ENCODE measurements around the gene BRDT.

Gene BRDT

DNA sequence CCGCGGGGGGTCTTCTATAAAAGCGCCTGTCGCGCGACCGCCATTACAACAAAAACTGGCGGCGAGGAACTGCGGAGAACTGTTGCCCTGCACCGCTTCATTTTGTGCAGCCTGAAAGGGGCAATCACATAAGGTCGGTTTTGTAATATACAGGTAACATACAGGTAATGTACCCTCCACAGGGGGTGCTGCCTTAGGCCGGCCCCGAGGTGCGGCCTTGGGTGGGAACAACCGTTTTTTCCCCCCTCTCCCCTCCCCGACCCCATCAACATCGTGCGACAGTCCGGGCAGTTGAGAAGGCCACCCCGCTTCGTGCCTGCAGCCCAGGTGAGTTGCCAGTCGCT is at the start of gene BRDT:
BRDT (plus strand) TSS at position 46 of the 344 bp plus-strand sequence. CDS start 13,354 bp downstream, outside the sequence.
- DNase-seq, result no peak

DNA sequence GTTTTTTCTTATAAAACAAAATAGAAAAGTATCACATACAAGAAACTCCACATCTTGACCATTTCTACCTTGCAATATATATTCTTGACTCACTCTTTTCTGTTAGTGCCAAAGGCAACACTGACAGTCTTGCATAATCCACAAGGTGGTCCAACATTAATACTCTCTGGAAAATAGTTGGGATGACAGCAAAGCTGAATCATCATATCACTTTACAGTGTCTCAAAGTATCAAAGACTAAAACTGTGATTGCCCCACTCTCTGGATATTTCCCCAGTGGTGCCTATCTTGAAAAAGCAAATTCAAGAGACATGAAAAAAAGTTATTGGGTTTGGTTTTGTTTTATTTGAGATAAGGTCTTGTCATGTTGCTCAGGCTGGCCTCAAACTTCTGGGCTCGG is 48.6 kb upstream of the BRDT start:
- no peak for DNase-seq

DNA sequence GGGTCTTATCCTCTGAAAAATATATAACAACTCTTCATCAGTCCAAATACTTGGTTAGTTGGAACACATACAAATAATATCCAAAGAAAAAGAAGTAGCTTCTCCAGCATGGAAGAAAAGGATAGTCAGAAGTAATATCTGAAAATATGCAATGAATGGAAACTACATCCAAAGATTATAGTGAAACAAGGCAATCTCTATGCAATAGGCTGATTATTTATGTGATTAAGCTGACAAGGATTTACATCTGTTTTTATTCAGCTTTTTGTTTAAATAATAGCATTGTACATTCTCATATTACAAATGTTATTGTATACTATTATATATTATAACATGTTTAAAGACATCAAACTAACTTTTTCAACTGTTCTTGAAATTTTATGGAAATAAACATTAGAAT is 48.0 kb upstream of the BRDT start:
- no peak for DNase-seq

DNA sequence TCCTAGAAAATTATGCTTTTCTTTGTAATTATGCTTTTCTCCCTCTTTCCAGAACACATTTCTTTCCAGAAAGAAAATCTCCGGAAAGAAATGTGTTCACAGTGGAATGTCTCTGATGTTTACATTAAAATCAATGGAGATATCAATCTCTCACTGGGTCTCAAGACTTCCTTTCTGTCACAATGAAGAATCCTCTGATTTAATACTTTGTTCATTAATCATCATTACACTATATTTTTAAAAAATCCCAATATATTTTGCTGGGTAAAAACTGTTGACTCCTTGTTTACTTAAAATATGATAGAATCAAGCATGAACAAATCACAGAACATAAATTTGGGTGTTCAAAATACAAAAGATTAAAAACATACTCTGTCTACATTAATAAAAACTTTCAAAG is 36.9 kb upstream of the BRDT start:
- DNase-seq, result no peak

DNA sequence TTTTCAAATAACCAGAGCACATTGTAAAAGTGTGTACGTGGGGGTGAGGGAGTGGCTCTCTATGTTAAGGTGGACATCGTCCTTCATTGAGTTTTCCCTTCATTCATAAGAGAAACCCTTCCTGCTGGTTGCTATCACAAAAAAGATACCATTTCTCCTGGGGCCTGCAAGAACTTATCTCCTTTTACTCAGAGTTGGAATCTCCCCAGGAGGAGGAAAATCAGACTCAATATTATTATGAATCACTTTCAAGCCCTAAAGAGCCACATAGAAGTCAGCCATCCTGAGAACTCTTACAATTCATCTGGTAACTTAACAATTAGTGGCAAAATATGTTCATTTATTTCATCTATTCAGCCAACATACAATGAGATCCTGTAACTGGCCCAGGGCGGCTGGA is 36.2 kb upstream of the BRDT start:
- DNase-seq, result no peak

DNA sequence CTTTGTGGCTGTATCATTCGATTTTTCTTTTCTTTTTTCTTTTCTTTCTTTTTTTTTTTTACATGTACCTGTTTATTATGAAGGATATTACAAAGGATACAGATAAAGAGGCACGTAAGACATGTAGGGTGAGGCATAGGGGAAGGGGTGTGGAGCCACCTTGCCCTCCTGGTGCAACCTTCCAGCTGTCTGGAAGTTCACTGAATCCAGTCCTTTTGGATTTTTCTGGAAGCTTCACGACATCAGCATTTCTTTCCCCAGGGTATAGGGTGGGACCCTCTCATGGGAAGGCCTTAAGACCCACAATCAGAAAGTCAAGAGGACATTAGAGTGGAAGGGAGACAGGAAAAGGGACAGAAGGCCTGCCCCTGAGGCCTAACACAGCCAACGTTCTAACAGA is 33.2 kb upstream of the BRDT start:
- no peak for DNase-seq

DNA sequence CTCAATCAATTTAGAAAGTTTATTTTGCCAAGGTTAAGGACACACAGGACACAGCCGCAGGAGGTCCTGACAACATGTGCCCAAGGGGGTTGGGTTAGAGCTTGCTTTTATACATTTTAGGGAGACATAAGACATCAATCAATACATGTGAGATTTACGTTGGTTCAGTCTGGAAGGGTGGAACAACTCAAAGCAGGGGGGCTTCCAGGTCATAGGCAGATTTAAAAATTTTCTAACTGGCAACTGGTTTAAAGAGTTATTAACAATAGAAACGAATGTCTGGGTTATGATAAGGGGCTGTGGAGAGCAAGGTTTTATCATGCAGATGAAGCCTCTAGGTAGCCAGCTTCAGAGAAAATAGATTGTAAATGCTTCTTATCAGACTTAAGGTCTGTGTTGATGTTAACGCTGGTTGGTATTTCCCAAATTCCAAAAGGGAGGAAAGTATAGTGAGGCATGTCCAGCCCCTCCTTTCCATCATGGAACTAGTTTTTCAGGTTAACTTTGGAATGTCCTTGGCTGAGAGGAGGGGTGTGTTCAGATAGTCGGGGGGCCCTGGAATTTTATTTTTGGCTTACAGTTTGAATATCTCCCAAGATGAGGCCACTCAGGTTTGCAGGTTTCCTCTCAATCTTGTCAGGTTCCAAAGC is 32.3 kb upstream of the BRDT start:
- DNase-seq, result no peak

DNA sequence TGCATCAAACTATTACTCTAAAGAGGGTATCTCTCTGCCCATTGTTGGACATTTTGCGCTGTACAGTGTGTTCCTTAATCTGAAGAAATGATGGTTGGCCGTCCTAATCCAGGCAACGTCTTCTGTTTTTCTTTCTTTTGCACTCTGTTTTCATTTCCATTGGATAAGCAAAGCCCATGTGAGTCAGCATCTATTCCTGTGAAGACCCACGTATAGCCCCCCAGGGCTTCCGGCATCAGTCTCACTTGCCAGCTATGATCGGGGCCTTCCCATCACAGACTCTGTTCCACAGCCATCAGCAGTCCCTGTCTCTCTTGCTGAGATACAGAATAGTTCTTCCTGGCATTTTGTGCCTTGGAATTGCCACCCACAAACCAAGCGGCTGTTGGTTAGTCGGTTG is 29.2 kb upstream of the BRDT start:
- DNase-seq, result no peak

DNA sequence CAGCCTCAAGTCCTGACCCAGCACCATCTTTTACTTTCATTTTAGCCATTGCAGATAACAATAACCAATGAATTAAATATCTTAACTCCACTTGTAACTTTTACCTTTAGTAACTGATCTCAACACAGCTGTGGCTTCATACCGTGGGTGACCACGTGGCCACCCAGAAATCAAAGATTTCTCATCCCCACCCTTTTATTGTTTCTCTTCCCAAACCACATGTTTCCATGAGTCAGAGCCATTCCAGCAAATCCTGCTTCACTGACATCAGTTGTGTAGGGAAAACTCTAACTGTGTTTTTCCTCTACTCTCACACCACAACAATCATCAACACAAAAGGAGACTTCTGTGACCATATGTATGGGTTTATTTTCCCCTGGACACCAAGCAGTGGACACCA is 25.1 kb upstream of the BRDT start:
- no peak for DNase-seq

DNA sequence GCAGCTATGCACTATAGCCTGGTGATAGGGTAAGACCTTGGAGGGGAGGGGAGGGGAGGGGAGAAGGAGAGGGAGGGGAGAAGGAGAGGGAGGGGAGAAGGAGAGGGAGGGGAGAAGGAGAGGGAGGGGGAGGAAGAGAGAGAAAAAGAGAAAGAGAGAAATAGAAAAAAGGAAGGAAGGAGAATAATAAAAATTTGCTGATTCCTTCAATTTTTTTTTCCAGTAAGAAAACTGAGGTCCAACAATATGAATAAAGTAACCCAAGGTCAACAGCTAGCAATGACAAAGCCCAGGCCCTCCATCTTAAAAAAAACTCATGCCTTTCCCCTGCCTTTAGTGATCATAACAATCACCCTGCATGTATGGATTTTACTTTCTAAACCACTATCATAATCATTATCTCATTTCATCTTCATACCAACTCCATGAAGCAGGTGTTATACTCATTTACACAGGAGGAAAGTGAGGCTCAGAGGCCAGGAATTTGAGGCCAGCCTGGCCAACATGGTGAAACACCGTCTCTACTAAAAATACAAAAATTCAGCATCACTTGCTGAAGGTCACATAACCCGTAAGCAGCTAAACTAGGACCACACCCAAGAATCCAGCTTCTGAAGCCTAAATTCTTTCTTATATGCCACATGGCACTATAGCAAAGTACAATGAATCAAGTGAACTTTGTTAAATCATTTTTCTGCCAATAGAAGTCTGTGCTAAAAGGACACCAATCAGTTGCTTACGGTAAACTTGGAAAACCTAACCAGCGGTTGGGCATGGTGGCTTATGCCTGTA is 23.4 kb upstream of the BRDT start:
- DNase-seq, result no peak

DNA sequence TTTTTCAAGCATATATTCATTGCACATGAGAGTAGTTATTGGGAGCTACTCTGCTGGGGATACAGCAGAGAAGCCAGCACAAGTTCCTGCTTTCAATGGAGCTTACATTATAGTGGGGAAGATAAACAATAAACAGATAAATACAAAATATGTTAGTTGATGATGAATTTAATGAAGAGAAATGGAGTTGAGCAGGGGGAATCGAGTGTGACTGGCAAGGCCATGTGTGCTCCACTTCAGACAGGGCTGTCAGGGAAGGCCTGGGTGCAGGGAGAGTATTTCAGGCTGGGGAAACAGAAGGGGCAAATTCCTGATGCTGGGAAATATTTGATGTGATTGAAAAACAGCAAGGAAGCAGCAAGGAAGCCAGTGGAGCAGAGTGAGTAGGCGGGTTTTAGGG is 21.2 kb upstream of the BRDT start:
- DNase-seq, result no peak

DNA sequence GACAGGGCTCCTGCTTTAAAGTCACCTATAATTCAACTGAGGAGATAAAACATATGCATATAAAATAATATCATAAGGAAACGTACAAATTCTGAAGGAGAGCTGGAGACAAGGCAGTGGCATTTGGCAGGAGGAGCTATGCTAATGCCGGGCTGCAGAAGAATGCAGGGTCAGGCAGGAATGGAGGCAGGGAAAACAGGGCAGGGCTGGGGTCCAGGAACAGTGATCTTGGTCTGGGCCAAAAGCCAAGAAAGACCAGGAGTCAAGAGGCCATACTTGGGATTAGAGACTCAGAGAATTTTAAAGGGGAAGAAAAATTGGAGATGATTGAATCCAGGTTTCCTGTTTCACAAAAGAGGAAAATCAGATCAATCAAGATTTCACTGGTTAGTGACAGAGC is 20.0 kb upstream of the BRDT start:
- DNase-seq, result no peak

DNA sequence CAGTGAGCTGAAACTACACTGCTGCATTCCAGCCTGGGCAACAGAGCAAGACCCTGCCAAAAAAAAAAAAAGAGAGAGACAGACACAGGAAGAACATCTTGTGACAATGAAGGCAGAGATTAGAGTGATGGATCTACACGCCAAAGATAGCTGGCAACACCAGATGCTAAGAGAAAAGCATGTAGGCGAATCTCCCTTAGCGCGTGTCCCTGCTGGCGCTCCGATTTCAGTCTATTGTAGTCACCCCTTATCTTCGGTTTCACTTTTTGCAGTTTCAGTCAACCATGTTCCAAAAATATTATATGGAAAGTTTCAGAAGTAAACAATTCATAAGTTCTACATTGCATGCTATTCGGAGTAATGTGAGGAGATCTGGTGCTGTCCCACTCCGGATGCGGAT is 11.6 kb upstream of the BRDT start:
- DNase-seq, result no peak

DNA sequence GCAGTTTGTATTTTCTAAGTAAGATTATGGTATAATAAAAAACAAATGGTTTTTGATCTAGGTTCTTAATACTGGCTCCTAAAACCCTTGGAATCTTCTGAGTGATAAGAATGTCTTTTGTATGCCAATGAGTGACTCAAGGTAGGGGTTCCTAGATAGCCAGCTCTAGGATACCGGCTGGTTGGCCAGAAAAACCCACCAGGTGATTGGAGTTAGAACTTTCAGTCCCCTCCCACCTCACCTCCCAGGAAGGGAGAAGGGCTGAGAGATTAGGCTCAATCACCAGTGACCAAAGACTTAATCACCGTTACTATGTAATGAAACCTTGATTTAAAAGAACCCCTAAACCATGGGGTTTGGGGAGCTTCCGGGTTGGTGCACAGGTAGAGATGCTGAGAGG is 8.7 kb upstream of the BRDT start:
- no peak for DNase-seq

DNA sequence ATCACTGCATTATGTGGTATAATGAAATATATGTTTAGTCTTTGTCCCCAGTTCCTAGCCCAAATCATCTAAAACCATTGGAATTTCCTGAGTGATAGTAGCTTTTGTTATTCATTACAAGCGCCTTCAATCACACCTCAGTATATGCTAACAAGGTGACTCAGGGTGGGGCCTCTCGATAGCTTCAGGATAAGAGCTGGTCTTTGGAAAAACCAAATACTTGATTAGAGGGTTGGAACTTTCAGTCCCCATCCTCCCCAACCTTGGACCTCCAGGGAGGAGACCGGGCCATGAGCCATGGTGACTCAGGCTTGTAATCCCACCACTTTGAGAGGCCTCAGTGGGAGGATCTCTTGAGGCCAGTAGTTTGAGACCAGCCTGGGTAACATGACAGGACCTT is 5.1 kb upstream of the BRDT start:
- DNase-seq, result no peak

DNA sequence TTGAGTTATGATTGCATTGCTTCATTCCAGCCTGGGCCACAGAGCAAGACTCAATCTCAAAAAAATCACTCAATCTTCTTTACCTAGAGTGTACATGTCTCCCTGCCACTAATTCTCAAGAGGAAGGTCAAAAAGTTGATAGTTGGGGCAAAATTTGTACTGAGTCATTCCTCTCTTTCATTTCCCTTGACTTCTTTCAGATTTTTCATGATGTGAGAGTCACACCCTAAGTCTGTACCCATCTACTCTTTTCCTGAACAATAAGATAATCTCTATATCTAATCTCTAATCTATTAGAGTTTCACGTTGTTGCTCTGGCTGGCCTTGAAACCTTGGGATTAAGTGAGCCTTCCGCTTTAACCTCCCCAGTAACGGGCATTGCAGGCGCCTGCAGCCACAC is 1.1 kb upstream of the BRDT start:
- DNase-seq, result no peak

DNA sequence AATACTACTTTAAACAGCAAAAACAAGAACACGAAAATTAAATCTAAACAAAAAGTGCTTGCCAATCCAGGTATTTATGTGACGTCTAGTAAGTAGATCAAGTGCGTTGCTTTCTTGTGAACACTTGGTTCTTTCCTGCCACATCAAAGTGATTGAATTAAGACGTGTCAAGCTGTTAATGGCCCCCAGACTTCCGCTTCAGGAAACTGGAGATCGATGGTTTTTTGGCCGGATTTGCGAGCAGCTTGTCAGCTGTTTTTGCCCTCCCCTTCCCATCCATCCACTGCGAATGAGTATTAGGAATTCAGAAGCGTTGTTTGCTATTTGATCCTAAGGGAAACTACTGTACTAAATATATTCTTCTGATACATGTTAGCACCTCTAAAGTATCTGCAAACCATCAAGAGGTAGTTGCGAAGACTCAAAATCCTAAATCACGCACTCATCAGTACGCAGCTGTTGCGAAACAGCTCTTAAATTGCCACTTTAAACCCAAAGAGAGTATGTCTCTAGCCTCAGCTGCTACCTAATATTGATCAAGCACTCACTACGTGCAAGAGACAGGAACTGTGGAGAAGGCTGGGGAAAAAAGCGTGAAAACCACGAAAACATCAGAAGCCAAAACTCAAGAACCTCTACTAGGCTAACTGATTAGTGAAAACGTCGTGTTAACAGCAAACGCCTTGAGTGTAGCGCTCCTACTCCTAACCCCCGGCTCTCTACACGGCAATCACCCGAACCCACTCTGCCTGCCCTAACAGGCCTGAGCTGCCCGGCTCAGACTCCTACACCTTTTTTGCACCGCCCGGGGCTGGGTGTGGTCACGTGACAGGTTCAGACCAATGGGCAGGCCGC is 473 bp upstream of the BRDT start:
- no peak for DNase-seq

DNA sequence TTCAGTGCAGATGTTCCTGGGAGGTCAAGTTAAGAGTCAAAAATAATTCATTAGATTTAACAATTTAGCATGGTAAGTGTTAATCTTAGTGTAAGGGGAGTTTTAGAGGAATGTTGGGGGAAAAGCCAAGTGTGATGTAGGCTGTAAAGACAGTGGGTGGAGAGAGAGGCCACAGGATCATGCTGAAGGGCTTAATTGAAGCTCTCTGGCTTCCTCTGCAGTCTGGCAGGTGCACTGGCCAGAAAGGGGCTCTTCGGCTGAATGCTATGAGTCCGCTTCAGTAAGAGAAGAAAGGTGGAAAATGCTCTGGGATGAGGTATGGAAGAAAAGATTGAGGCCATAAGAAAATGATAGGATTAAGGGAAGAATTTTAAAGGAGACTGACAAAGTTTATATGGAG is 3.0 kb downstream of the BRDT start:
- no peak for DNase-seq

DNA sequence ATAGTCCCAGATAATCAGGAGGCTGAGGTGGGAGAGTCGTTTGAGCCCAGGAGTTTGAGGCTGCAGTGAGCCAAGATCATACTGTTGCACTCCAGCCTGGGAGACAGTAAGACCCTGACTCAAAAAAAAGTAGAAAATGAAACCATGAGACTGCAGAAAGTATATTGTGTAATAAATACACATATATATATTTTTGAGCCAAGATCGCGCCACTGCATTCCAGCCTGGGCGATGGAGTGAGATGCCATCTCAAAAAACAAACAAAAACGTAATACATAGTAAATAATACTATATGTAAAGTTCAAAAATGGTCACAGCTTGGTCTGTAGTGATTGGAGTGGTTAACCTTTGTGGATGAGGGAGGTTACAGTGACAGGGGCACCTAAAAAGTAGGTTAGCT is 9.7 kb downstream of the BRDT start:
- no peak for DNase-seq

DNA sequence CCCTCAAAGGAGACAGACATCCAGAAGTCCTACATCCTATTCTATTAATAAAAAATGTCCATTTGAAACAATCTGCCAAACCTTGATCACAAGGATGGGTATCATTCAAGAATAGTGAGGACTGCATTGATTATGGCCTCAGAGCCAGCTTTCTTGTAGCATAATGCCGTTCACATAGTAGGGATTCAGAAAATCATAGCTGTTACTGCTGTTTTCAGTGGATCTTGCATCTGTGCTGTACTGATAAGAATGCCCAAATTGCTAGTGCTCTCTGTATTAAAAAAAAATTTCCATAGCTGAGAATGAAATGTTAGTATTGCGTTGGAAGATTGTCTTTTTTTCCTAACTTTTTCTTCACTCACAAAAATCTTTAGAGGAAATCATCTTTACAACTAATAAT is 19.1 kb downstream of the BRDT start:
- DNase-seq, result no peak

DNA sequence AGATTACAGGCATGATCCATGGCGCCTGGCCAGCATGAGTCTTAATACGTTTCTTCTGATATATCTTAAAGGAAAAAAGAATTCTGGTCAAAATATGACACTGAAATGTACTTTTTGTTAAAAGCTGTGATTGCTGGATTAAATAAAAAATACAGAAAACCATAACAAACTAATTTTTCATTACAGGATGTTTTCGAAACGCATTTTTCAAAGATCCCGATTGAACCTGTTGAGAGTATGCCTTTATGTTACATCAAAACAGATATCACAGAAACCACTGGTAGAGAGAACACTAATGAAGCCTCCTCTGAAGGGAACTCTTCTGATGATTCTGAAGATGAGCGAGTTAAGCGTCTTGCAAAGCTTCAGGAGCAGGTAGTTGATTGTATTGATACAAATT is 30.2 kb downstream of the BRDT start:
- DNase-seq, result no peak

DNA sequence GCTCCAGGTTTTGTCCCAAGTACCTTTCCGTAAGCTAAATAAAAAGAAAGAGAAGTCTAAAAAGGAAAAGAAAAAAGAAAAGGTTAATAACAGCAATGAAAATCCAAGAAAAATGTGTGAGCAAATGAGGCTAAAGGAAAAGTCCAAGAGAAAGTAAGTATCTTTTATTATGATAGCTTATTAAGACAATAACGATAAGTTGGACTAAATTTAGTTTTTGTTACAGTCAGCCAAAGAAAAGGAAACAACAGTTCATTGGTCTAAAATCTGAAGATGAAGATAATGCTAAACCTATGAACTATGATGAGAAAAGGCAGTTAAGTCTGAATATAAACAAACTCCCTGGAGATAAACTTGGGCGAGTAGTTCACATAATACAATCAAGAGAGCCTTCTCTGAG is 31.5 kb downstream of the BRDT start:
- no peak for DNase-seq

DNA sequence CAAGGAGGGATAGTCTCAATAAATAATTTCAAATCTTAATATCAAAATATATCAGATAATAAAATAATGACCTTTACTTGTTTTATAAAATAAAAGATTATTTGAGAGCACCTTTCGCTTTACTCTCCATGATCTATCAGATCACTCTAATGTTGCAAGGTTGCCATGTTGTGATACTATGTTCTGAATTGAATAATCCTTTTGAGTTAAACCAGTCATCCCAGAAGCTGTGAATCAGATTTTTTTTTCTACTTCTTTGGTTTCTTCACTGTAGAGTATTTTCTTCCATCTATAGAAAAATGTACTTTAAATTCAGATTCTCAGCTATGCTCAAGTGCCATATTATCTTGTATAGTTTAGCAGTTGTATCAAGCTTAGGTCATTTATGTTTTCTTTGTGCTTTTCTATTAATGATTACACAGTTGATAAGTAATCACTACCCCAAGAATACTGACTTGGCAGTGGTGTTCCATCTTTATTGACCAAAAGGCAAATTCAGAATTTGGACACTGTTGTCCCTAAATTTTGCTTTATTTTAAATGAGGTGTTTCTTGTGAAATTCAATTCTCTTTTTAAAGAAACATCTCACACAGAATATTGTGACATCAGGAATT is 32.9 kb downstream of the BRDT start:
- no peak for DNase-seq

DNA sequence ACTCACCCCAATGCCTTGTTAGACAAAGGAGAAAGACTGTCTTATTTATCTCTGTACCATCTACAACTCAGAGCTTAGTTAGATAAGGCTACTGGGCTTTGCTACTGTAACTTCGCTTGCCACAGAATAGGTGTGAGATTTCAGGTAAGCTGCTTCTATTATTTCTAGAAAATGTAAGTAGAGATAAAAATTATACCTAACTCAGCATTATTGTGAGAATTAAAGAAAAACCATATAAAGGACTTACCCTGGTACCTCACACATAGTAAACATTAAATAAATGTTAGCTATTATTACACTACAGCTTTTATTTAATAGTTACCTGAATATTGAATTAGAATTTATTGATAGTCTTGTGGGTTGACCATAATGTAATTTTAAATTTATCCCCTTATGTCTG is 44.1 kb downstream of the BRDT start:
- DNase-seq, result no peak

All from left hindlimb (tissue), 1 donor.